Activated gamma-delta T cell treated with anti-CD3 and anti-CD28 coated beads, Interleukin-2, amount 50 U/mL, for 16 hours (primary cell): Measurements from ENCODE around the gene MMAB.

ENCODE experiments used
- DNase-seq: peaks from one replicate; pipeline ENCODE4 v3.0.0-alpha.2; 2020; ENCODE audit warnings: low read depth

MMAB gene

DNA sequence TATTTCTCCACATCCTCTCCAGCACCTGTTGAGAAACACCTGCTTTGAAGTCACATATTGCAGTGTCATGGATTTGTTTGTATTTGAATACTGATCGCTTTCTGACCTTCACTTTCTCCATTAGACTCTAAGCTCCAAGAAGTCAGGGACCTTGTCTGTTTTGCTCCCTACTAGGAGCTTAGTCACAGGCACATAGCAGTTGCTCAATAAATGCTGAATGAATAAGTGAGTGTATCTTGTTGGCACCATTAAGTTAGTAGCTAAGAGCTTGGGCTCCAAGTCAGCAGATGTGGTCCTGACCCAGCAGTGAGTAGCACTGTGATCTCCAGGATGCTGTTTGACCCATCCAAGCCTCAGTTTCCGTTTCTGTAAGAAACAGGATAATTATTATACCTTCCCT, 10.4 kb upstream of the MMAB start:
- no peak for DNase-seq

DNA sequence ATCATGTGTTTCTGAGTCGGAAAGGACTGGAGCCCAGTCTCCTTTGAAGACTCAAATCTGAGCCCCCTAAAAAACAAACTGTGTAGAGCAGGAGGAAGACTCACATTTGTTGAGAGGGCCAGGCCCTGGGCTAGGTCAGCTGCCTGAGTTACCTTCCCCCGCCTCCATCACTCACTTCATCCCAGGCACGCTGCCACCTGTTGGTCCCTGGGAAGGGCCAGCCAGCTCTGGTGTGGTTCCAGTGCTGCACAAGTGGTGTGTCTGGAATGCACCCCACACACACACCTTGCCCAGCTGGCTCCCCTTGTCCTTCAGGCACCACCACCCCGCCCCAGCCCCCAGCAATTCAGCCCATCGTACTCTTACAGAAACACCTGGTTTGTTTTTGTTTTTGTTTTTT, 9.3 kb upstream of the MMAB start:
- DNase-seq: no peak

DNA sequence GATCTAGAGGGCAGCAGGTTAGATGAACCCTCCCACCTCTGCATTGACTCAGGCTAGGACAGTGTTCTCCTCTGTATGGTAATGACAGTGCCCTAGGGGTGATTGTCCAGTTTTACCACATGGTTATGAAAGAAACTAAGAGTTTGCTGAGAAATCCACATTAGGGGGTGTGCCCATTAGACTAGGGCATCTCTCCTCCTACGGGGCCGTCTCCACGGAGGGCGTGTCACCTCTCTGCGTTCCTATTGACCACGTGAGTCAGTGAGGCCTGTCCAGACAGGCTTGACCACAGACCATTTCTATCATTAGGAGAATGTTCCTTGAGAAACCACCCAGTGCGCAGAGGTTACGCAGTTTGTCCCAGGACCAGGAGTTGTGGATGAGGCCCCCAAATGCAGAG, 8.6 kb upstream of the MMAB start:
- DNase-seq: no peak

DNA sequence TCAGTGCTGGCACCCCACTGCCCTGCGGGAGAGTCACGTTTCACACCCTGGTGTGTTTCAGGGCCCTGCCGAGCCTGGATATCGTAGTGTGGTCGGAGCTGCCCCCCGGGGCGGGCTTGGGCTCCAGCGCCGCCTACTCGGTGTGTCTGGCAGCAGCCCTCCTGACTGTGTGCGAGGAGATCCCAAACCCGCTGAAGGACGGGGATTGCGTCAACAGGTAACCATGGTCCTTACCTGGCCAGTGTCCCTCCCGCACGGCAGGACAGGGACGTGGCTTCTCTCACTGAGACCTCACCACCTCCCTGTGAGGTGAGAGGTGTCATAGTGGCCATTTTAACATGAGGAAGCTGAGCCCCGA, 8.0 kb upstream of the MMAB start:
- no peak for DNase-seq

DNA sequence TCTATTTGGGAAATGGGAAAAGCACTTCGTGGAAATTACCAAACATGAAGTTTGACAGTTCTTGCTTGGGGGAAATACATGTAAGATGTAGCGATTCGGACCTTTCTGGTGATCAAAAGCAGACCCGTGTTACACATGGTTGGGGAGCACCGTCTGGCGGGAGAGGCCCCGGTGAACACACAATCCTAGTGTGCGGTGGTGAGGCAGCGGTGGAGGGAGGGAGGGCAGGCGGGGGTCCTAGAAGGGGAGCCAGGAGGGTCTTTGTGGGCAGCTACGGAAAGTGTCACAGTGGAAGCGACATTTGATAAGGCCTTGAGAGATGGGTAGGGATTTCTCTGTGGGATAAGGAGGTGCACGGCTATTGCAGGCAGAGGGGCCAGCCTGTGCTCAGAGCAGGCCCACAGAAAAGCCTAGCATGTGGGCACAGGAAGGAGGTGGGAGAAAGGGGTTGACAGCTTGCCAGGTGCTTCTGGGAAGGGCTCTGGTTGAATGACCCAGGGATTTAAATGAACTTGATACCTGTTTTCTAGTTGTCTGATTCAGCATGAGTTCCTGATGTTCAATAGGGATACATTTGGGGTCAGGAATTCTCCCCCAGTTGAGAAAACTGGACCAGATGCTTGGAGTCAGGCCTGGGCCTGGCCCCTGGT, 7.5 kb upstream of the MMAB start:
- DNase-seq: no peak

DNA sequence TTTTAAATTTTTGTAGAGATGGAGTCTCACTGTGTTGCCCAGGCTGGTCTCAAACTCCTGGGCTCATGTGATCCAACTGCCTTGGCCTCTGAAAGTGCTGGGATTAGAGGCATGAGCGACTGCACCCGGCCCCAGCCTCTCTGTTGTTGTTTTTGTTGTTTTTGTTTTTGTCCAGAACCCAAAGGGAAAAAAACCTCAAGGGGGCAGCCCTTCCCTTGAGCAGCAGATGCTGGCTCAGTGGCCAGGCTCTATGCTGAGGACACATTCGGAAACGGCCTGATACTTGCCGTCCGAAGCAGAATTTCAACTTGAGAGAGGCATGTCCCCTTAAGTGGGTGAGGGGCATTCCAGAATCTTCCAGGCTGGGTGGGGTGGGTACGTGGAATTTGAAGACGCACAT, 7.0 kb upstream of the MMAB start:
- DNase-seq: no peak

DNA sequence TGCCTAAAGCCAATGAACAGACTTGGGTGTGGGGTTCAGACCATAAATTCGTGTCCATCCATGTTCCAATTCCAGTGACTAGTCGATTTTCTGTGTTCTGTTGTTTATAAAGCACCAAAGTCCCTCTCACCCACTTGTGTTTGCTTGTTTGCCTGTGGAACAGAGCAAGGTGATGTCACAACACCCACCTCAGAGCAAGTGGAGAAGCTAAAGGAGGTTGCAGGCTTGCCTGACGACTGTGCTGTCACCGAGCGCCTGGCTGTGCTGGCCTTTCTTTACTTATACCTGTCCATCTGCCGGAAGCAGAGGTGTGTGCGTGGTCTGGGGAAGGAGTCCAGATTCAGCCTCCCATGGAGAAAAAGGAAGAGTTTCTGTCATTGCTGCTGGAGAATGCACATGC, 6.3 kb upstream of the MMAB start:
- no peak for DNase-seq

DNA sequence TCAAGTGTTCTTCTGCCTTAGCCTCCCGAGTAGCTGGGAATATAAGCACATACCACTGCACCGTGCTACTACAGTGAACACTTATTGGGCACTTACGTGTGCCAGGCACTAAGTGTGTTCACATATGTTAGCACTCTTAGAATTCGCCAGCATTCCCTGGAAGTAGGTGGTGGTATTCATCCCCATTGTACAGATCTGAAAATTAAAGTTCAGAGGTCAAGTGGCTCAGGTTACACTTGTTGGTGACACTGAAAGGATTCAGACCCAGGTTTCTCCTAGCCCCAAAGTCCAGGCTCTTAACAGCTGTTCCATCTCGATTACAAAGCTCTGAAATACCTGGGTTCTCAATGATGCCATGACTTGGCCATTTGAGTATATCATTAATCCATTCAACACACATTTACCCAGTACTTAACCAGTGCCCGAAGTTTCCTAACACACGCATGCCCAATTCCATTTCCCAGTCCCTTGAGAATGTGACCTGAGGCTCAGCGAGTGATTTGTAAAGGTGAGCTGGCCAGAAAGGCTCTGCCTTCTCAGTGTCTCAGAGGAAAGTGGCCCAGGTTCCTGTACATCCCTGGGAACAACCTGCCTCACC, 5.1 kb upstream of the MMAB start:
- no peak for DNase-seq

DNA sequence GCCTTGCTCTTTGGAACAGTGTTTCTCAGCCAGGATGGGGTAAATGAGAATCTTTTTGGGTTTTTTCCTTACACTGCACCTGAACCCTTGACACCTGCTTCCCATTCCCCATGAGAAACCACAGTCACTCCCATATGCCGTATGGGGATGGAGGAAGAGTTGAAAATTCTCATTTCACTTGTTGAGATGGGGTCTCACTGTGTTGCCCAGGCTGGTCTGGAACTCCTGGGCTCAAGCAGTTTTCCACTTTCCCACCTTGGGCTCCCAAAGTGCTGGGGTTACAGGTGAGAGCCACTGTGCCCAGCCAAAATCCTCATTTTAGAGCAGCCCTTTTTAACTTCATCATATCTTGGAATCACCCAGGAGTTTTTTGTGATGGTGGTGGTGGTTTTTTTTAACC, 4.0 kb upstream of the MMAB start:
- no peak for DNase-seq

DNA sequence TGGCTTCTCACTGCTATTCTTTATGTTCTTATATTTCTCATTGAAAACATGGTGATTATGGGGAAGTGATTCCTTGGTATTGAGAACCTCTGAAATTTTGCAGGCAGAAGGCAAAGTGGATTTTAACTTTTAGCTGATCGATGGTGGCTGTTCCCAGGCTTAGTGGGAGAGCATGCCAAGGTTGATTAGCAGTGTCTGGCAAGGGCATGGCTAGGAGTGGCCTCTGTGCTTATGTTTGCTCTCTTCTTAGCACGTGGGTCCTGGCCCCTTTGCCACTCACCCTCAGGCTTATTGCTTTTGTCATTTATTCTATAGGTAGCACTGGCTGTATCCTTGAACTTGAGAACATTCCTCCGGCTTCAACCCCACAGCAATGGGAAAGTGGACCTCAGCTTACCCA, 2.4 kb upstream of the MMAB start:
- no peak for DNase-seq

DNA sequence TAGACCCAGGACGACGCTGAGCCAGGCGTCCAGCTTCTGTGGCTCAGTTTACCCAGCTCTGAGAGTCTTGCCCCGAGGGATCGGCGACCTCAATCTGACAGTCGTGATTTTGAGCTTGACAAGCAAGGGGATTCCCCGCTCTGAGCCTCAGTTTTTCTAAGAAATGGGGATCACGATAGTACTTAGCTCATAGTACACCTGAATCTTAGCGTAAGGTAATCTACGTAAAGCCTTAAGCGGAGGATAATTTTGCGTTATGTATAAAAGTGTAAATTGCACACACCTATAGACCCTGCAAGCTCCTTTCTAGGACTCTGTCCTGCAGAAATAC, 575 bp upstream of the MMAB start:
- DNase-seq: no peak

DNA sequence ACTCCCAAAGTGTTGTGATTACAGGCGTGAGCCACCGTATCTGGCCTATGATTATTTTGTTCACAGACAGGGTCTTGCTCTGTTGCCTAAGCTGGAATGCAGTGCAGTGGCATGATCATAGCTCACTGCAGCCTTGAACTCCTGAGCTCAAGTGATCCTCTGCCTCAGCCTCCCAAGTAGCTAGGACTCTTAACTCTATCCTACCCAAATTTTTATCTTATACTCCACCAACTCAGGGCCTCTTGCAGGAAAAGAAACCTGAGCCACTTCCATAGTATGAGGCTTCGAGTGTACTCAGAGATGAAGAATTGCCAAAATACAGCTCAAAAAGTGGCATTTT, 828 bp downstream of the MMAB start:
- no peak for DNase-seq

DNA sequence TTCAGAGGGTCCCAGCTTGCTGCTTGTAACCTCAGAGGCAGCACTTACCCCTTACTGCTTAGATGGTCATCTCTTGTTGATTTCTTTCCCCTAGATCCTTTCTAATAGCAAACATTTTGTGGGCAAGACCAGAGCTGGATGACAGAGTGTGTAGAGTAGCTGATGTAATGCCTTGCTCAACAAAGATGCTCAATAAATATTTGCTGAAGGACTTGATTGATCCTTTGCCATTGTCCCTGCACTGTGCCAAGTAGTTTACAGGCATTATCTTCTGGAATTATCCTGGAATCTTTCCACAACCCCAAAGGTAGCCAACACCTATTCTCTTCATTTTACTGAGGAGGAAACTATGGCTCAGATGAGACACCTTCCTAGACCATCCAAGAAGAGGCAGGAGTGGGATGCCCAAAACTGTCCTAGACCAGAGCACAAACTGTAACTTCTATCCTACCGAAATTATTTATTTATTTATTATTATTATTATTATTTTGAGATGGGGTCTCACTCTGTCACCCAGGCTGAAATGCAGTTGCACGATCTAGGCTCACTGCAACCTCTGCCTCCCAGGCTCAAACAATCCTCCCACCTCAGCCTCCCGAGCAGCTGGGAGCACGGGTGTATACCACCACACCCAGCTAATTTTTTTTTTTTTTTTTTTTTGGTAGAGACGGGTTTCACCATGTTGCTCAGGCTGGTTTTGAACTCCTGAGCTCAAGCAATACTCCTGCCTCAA, 1.4 kb downstream of the MMAB start:
- DNase-seq: no peak

DNA sequence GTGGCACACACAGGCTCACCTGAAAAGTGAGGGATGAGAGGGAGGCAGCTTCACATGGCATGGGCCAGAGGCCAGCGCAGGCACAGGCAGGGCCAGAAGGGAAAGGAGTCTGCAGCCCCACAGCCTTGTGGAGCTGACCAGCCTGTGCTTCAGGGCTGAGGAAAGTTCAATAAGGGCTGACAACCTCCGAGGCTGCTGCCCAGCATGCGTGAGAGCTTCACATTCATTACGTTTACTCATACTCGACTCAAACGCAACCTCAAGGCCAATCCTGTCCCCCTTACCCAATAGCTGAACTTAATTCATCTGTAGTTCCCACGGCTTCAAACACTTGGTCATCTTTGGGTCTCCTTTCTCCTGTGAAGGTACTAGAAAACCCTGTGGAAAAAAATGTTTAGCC, 4.8 kb downstream of the MMAB start:
- DNase-seq: no peak

DNA sequence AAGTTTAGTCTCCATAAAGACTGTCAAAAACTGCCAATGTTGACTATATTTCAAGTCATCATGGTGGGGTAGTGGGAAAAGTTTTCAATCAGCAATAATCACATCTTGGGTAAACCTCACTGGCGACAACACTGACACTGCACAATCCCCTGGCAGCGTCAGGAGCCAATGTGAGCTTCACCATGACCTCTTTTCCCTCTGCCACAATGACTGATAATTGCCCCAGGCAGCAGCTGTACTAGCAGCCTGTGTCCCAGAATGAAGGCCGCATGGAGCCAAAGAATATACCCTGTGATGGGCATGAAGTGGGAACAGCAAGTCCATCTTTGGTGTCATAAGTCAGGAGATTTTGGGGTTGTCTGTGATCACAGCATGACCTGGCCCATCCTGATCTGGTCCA, 5.3 kb downstream of the MMAB start:
- no peak for DNase-seq

DNA sequence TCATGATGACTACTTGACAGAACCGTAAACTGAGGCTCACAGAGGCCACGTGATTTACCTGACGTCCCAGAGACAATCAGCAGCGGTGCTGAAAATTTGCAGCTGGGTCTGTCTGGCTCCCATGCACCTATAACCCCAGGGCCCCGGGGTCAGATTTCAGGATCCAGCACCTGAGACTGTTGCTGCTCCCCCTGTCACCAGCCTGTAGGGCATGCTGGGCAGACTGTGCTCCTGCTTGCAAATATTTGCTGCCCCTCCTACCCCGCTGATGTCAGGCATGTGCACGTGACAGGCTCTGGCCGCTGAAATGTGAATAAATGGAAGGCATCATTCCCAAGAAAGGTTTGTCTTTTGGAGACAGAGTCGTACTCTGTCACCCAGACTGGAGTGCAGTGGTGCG, 6.0 kb downstream of the MMAB start:
- DNase-seq: no peak

DNA sequence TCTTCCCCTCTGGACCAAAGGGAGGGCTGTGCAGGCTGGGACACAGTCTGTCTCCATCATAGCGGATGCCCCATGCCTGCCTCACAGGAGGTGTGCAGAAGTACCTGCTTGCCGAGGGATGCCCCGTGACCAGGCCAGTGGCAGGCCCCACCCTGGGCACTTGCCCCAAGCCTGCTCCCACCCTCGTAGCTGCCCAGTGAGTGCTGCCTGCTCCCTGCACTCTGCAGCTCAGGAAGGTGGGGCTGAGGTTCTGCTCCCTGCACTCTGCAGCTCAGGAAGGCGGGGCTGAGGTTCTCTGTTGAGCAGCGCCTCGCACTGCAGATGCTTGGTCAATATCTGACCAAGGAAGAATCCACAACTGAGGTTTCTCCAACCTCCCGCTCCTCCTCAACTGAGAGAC, 6.9 kb downstream of the MMAB start:
- no peak for DNase-seq

DNA sequence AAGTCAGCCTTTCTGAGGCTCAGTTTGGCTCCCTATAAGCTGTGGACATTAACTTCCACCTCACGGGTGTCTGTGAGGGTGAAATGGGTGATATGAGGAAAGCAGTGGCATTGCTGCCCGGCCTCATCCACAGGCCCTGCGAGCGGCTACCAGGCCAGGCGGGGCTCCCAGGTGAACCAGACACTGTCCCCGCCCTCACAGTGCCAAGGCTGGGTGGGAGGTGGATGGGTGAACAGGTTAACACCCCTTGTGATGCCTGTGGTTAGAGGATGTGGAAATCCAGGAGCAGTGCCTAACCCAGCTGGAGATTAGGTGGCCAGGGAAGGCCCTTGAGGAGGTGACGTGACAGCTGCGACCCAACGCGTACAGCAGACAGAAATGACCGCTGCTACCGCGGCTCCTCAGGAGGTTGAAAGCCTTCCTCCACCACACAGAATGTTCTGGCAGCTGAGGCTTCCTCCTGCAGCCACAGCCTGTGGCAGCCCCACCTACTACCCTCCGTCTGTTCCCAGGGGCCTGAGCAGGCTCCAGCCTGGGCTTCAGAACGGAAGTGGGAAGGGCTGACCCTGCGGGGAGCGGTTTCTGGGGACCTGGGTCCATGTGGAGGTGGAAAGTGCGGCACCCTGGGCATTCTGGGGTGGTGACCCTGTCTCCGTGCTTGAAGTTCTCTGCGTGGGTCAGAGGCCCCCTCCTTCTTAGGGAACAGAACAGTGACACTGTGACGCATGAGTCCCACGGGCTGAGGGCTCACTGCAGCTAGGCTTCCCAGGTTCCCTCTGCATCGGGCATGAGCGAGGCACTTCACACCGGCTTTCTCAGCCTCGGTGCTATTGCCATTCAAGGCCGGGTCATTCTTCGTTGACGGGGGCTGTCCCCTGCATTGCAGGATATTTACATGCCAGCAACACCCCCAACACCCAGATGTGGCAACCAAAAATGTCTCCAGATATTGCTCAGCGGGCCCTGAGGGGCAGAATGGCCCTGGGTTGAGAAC, 9.7 kb downstream of the MMAB start:
- no peak for DNase-seq

DNA sequence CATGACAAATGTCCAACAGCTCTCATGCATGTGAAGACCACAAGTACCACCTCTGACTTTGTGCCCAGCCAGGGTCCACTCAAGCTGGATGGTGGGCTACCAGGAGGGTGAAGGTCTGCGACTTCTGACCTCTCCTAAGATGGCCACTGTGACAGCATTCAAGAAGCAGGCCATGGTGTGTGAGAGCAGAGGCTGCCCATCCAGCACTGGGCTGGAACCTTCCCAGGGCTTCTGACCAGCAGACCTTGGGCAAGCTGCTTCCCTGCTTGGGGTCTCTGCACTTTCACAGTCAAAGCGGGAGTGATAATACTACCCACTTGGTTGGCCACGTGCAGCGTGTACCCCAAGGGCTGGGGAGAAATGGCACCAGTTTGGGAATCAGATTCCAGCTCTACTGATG, 10.4 kb downstream of the MMAB start:
- no peak for DNase-seq

DNA sequence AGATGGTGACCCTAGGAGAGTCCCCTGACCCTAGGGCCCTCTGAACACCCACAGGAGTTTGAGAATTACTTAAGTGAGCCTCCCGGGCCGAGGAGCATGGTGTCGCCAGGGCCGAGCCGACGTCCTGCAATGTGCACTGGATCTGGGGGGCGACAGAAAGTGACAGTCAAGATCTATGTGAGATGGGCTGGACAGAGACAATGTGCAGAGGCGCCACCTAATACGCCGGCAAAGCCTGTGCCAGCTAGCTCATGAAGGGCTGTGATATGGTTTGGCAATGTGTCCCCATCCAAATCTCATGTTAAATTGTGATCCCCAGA, 11.6 kb downstream of the MMAB start:
- no peak for DNase-seq

DNA sequence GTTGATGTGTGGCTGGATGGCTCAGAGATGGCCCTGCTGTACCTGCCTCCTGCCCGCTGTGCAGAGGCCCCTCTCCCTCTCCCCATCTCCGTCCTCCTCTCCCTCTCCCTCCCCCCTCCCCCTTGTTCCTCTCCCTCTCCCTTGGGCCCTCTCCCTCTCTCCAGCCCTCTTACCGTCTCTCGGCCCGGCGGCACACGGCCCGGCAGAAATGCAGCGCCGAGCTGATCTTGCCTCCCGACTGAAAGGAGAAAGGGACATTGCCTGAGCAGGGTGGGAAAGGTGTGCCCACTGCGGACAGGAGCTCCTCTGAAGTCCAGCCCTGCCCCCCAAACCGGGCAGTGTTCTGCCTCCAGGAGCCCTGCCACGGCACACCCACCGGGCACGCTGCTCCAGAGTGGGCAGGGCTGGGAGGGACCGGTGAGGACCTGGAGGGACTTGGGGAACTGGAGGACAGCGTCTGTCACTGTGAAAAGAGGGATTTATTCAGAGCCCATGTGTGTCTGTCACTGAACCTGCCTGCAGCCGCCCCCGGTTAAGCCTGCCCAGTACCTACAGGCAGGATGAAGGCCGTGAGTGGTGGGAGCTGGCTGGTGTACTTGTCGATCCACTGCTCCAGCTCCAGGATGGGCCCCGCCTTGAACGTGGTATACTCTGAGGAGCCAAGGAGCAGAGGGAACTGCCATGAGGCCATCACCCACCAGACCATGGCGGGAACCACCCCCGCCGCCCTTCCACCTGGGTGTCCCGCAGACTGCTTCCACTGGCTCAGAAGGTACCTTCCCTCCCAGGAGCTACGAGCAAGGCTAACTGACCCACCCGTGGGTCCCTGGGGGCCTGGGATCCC, 12.2 kb downstream of the MMAB start:
- no peak for DNase-seq

DNA sequence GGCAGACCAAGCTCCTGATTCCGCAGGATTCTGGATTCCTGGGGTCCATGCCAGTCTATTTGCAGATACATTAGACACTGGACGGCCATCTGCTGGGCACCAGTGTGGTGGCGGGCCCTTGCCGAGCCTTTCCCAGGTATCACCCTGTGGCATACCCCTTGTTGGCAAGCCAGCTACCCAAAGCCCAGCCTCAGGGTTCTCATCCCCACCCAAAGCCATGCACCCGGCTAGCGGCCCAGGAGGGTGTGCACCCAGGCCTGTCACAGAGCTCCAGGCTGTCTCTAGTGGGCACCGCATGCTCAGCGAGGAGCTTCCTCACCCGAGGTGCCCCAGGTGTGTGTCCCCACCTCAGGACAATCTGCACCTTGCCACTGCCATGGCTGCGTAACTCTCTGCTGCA, 13.7 kb downstream of the MMAB start:
- no peak for DNase-seq
